ENCODE measurements around the gene PARD3.

Gene PARD3

DNA sequence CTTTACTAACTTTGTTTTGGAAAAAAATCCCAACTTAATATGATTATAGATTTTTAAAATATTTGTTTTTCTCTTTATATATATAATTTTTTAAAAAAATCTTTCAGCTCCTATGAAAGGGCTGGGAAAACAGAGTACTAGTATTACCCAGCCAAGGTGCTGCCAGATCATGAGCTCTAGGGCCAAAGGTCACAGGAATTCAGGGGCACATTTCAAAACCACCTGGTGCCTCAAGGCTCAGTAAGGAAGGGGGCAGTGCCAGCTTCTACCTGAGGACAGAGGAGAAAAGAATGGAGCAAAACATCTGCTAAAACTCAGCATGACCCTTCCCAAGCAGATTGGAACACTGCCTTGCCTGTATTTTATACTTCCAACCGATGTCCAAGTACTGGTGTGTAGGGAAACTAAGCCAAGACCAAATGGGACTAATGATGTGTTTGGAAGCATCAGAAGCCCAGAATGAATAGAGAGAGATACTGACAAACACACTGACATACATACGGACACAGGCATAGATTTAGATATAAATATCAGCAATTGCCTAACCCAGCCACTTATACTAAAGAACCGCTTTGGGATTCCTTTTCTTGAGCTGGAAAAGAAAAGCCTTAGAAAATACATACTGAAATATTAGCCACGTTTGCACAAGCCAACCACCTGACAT lies 667.3 kb downstream of the PARD3 start:
- H3K4me3 ChIP-seq (ENCODE audit: low read depth in 1 of 2, low read length in 2 of 2), result no peak overlapping the region
- no peaks in the 10 kb centered on the region for H3K4me1 ChIP-seq (ENCODE audit: control insufficient read depth in 1 of 2, insufficient read depth in 2 of 2, low read length in 2 of 2)
- no peaks in the 10 kb centered on the region for H3K36me3 ChIP-seq (ENCODE audit: control insufficient read depth in 1 of 2, insufficient read depth in 2 of 2, low read length in 2 of 2)
- no peak overlapping the region for H3K27ac ChIP-seq (ENCODE audit: low read depth, low read length)
- no peak overlapping the region for H3K9ac ChIP-seq (ENCODE audit: low read depth in 1 of 2, low read length in 2 of 2)
- no peaks in the 10 kb centered on the region for H3K9me3 ChIP-seq (ENCODE audit: control insufficient read depth in 1 of 2, low read length in 2 of 2)
- H3K27me3 ChIP-seq (ENCODE audit: control insufficient read depth in 1 of 2, insufficient read depth in 2 of 2, low read length in 2 of 2), result no peaks in the 10 kb centered on the region

DNA sequence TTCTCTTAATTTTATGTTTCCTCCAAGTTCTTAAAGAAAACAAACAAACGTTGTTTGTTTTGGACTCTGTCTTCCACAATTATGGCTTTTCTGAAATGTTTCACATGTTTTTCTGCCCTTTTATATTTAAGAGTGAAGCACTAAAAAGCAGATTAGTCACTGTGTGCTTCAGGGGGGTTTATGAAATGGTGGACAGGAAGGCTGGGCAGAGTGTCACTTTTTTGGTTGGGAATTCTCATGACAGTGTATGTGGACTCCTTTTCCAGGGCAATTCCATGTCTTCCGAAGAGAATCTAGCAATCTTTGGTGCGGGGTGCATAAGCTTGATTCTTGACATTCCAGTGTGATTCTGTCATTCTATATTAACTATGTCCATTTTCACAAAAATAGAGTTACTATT lies 669.4 kb downstream of the PARD3 start:
- Histone ChIP-seq H3K27me3 (ENCODE audit: control insufficient read depth in 1 of 2, insufficient read depth in 2 of 2, low read length in 2 of 2) (no peaks in the 10 kb centered on the region), H3K4me3 (ENCODE audit: low read depth in 1 of 2, low read length in 2 of 2) (no peak overlapping the region), H3K4me1 (ENCODE audit: control insufficient read depth in 1 of 2, insufficient read depth in 2 of 2, low read length in 2 of 2) (no peaks in the 10 kb centered on the region), H3K9me3 (ENCODE audit: control insufficient read depth in 1 of 2, low read length in 2 of 2) (no peaks in the 10 kb centered on the region), H3K36me3 (ENCODE audit: control insufficient read depth in 1 of 2, insufficient read depth in 2 of 2, low read length in 2 of 2) (no peaks in the 10 kb centered on the region), H3K9ac (ENCODE audit: low read depth in 1 of 2, low read length in 2 of 2) (no peak overlapping the region), H3K27ac (ENCODE audit: low read depth, low read length) (no peak overlapping the region)

GRCh38 chr10:34143466-34143865 lies 671.6 kb downstream of the PARD3 start:
- H3K9ac ChIP-seq (ENCODE audit: low read depth in 1 of 2, low read length in 2 of 2), result no peak overlapping the region
- H3K9me3 ChIP-seq (ENCODE audit: control insufficient read depth in 1 of 2, low read length in 2 of 2), result no peaks in the 10 kb centered on the region
- H3K36me3 ChIP-seq (ENCODE audit: control insufficient read depth in 1 of 2, insufficient read depth in 2 of 2, low read length in 2 of 2), result no peaks in the 10 kb centered on the region
- no peak overlapping the region for H3K27ac ChIP-seq (ENCODE audit: low read depth, low read length)
- H3K4me3 ChIP-seq (ENCODE audit: low read depth in 1 of 2, low read length in 2 of 2), result no peak overlapping the region
- no peaks in the 10 kb centered on the region for H3K27me3 ChIP-seq (ENCODE audit: control insufficient read depth in 1 of 2, insufficient read depth in 2 of 2, low read length in 2 of 2)
- no peaks in the 10 kb centered on the region for H3K4me1 ChIP-seq (ENCODE audit: control insufficient read depth in 1 of 2, insufficient read depth in 2 of 2, low read length in 2 of 2)

DNA sequence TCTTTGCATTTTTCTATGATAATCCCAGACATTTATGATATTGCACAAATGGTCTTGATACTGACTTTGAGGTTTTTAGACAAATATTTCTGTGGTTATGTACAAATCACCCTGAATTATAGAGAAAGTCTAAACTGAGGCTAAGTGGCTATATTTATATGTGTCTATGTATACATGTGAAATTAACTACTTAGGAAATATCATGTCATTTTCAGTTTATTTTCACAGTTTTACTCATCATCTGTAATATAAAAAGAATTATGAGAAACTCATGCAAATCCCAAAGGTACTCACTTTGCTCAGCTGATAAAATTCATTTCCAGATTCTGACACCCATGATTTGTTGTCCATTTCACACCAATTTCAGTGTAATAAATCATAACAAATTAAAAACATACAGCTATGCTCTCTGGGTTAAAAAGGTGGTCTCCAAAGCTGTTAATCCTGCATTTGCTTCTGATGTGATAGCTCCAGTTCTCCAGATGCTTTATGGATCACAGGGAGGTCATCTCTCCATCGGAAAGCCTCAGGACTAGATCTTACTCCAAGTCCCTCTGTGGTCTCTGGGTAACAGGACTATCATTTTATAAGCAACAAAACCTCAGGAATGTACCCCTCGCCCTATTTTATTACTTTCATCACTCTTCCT lies 673.9 kb downstream of the PARD3 start:
- Histone ChIP-seq H3K9me3 (ENCODE audit: control insufficient read depth in 1 of 2, low read length in 2 of 2) (no peaks in the 10 kb centered on the region), H3K4me1 (ENCODE audit: control insufficient read depth in 1 of 2, insufficient read depth in 2 of 2, low read length in 2 of 2) (no peaks in the 10 kb centered on the region), H3K9ac (ENCODE audit: low read depth in 1 of 2, low read length in 2 of 2) (no peak overlapping the region), H3K4me3 (ENCODE audit: low read depth in 1 of 2, low read length in 2 of 2) (no peak overlapping the region), H3K36me3 (ENCODE audit: control insufficient read depth in 1 of 2, insufficient read depth in 2 of 2, low read length in 2 of 2) (no peaks in the 10 kb centered on the region), H3K27ac (ENCODE audit: low read depth, low read length) (no peak overlapping the region), H3K27me3 (ENCODE audit: control insufficient read depth in 1 of 2, insufficient read depth in 2 of 2, low read length in 2 of 2) (no peaks in the 10 kb centered on the region)

DNA sequence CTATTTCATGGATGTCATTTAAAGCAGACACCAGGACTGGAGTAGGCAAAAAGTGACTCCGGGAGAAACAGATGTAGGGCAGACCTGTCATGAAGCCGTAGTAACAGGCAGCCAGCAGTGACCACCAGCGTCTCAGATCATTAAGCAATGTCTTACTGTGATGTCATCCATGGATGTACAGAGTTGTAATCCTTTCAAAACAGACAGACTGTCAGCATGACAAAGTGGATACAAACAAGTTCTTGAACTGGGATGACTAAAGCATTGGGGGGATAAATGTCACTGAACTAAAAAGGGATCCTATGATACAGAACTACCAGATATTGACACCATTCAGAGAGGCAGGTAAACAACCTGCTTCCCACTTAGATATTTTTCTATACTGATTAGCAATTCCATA lies 675.5 kb downstream of the PARD3 start:
- no peaks in the 10 kb centered on the region for H3K4me1 ChIP-seq (ENCODE audit: control insufficient read depth in 1 of 2, insufficient read depth in 2 of 2, low read length in 2 of 2)
- H3K27ac ChIP-seq (ENCODE audit: low read depth, low read length), result no peak overlapping the region
- H3K4me3 ChIP-seq (ENCODE audit: low read depth in 1 of 2, low read length in 2 of 2), result no peak overlapping the region
- H3K27me3 ChIP-seq (ENCODE audit: control insufficient read depth in 1 of 2, insufficient read depth in 2 of 2, low read length in 2 of 2), result no peaks in the 10 kb centered on the region
- no peak overlapping the region for H3K9ac ChIP-seq (ENCODE audit: low read depth in 1 of 2, low read length in 2 of 2)
- no peaks in the 10 kb centered on the region for H3K36me3 ChIP-seq (ENCODE audit: control insufficient read depth in 1 of 2, insufficient read depth in 2 of 2, low read length in 2 of 2)
- H3K9me3 ChIP-seq (ENCODE audit: control insufficient read depth in 1 of 2, low read length in 2 of 2), result no peaks in the 10 kb centered on the region

DNA sequence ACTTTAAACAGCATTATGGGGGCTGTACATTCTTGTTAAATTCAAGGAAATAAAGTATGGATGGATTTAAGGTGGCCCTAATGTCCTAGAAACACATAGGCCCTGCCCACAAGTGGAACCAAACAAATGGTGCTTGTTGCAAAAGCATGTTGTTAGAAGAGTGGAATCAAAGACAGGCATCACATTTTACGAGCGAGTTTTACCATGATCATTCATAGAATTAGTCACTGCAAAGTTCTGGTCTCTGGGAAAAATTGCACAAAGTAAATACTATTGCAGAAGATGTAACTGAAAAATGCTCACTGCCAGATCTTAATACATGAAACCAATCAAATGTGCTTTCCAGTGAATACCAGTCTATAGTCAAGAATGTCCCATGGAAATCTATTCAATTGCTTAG lies 677.1 kb downstream of the PARD3 start:
- Histone ChIP-seq H3K9me3 (ENCODE audit: control insufficient read depth in 1 of 2, low read length in 2 of 2) (no peaks in the 10 kb centered on the region), H3K4me1 (ENCODE audit: control insufficient read depth in 1 of 2, insufficient read depth in 2 of 2, low read length in 2 of 2) (no peaks in the 10 kb centered on the region), H3K9ac (ENCODE audit: low read depth in 1 of 2, low read length in 2 of 2) (no peak overlapping the region), H3K4me3 (ENCODE audit: low read depth in 1 of 2, low read length in 2 of 2) (no peak overlapping the region), H3K27ac (ENCODE audit: low read depth, low read length) (no peak overlapping the region), H3K27me3 (ENCODE audit: control insufficient read depth in 1 of 2, insufficient read depth in 2 of 2, low read length in 2 of 2) (no peaks in the 10 kb centered on the region), H3K36me3 (ENCODE audit: control insufficient read depth in 1 of 2, insufficient read depth in 2 of 2, low read length in 2 of 2) (no peaks in the 10 kb centered on the region)

GRCh38 chr10:34137201-34137600 lies 677.9 kb downstream of the PARD3 start:
- Histone ChIP-seq H3K9ac (ENCODE audit: low read depth in 1 of 2, low read length in 2 of 2) (no peak overlapping the region), H3K4me1 (ENCODE audit: control insufficient read depth in 1 of 2, insufficient read depth in 2 of 2, low read length in 2 of 2) (no peaks in the 10 kb centered on the region), H3K4me3 (ENCODE audit: low read depth in 1 of 2, low read length in 2 of 2) (no peak overlapping the region), H3K27me3 (ENCODE audit: control insufficient read depth in 1 of 2, insufficient read depth in 2 of 2, low read length in 2 of 2) (no peaks in the 10 kb centered on the region), H3K27ac (ENCODE audit: low read depth, low read length) (no peak overlapping the region), H3K9me3 (ENCODE audit: control insufficient read depth in 1 of 2, low read length in 2 of 2) (no peaks in the 10 kb centered on the region), H3K36me3 (ENCODE audit: control insufficient read depth in 1 of 2, insufficient read depth in 2 of 2, low read length in 2 of 2) (no peaks in the 10 kb centered on the region)

- H3K27ac ChIP-seq (ENCODE audit: low read depth, low read length), result no peak overlapping the region
- no peak overlapping the region for H3K9ac ChIP-seq (ENCODE audit: low read depth in 1 of 2, low read length in 2 of 2)
- no peaks in the 10 kb centered on the region for H3K36me3 ChIP-seq (ENCODE audit: control insufficient read depth in 1 of 2, insufficient read depth in 2 of 2, low read length in 2 of 2)
- no peaks in the 10 kb centered on the region for H3K4me1 ChIP-seq (ENCODE audit: control insufficient read depth in 1 of 2, insufficient read depth in 2 of 2, low read length in 2 of 2)
- H3K9me3 ChIP-seq (ENCODE audit: control insufficient read depth in 1 of 2, low read length in 2 of 2), result no peaks in the 10 kb centered on the region
- no peak overlapping the region for H3K4me3 ChIP-seq (ENCODE audit: low read depth in 1 of 2, low read length in 2 of 2)
- H3K27me3 ChIP-seq (ENCODE audit: control insufficient read depth in 1 of 2, insufficient read depth in 2 of 2, low read length in 2 of 2), result no peaks in the 10 kb centered on the region
Measured at GRCh38 chr10:34135515-34135914, 679.6 kb downstream of the PARD3 start.

DNA sequence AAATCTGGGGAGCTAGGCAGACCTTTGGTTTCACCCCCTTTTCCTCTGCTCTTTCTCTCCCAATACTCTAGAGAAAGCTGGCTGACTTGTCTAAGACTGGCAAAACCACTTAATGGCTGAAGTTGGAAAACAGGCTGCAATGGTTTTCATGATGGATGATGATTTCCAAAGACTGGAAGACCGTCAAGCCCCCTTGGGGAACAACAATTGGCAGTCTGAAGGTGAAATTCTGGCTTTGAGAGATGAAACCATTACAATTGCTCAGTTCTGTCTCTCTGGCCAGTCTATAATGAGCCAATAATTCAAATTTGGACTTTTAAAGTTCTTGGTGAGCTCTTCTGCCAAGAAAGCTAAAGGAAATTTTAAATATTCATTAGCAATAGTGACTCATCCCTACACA lies 680.5 kb downstream of the PARD3 start:
- Histone ChIP-seq H3K4me1 (ENCODE audit: control insufficient read depth in 1 of 2, insufficient read depth in 2 of 2, low read length in 2 of 2) (no peaks in the 10 kb centered on the region), H3K27ac (ENCODE audit: low read depth, low read length) (no peak overlapping the region), H3K27me3 (ENCODE audit: control insufficient read depth in 1 of 2, insufficient read depth in 2 of 2, low read length in 2 of 2) (no peaks in the 10 kb centered on the region), H3K9me3 (ENCODE audit: control insufficient read depth in 1 of 2, low read length in 2 of 2) (no peaks in the 10 kb centered on the region), H3K36me3 (ENCODE audit: control insufficient read depth in 1 of 2, insufficient read depth in 2 of 2, low read length in 2 of 2) (peaks cover 3% of the 10 kb centered on the region in 2 donors), H3K9ac (ENCODE audit: low read depth in 1 of 2, low read length in 2 of 2) (no peak overlapping the region), H3K4me3 (ENCODE audit: low read depth in 1 of 2, low read length in 2 of 2) (no peak overlapping the region)

DNA sequence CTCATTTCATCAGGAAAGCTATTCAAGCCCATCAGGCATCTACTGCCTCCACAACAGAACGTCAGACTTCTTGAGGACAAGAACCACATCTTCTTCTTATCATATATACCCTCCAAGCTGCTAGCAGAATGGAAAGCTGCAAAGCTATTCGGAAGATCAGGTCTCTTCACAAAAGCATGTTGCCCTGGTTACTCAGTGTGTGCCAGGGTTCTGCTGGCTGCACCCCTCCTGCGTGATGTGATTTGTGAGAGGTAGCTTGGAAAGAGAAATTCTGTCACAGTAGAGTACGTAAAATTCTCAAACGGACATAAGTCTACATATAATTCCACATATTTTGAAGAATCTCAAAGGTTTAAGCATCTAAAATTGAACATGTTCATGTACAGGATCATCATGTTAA lies 681.7 kb downstream of the PARD3 start:
- peaks cover 3% of the 10 kb centered on the region in 2 donors for H3K36me3 ChIP-seq (ENCODE audit: control insufficient read depth in 1 of 2, insufficient read depth in 2 of 2, low read length in 2 of 2)
- H3K27ac ChIP-seq (ENCODE audit: low read depth, low read length), result no peak overlapping the region
- H3K4me1 ChIP-seq (ENCODE audit: control insufficient read depth in 1 of 2, insufficient read depth in 2 of 2, low read length in 2 of 2), result no peaks in the 10 kb centered on the region
- no peak overlapping the region for H3K4me3 ChIP-seq (ENCODE audit: low read depth in 1 of 2, low read length in 2 of 2)
- H3K9ac ChIP-seq (ENCODE audit: low read depth in 1 of 2, low read length in 2 of 2), result no peak overlapping the region
- H3K27me3 ChIP-seq (ENCODE audit: control insufficient read depth in 1 of 2, insufficient read depth in 2 of 2, low read length in 2 of 2), result no peaks in the 10 kb centered on the region
- H3K9me3 ChIP-seq (ENCODE audit: control insufficient read depth in 1 of 2, low read length in 2 of 2), result no peaks in the 10 kb centered on the region

Measured in duodenal mucosa (tissue), 2 donors.